Activated CD8-positive, alpha-beta memory T cell treated with anti-CD3 and anti-CD28 coated beads, Interleukin-2, amount 50 U/mL, for 24 hours (primary cell): Measurements from ENCODE around the gene MXD3.
"Not testable (repeated sequence)": the region's sequence is repeated elsewhere in the genome, so short reads cannot be mapped to it uniquely, and the experiment has no call there.

Source experiments
- DNase-seq: peaks from one replicate; pipeline ENCODE4 v3.0.0-alpha.2; 2020; ENCODE audit errors: extremely low read depth

The MXD3 gene

GRCh38 chr5:177311723-177312648 lies at the start of gene MXD3:
MXD3 (minus strand) TSS chr5:177311898; CDS start chr5:177311830, 68 bp downstream.
- peak; percentile 93 for DNase-seq

GRCh38 chr5:177360740-177361139 lies 49.0 kb upstream of the MXD3 start:
- not testable (repeated sequence) for DNase-seq

- DNase-seq = no peak
Observed at GRCh38 chr5:177359860-177360259, 48.2 kb upstream of the MXD3 start.

GRCh38 chr5:177359451-177359851 lies 47.8 kb upstream of the MXD3 start:
- no peak for DNase-seq

GRCh38 chr5:177358370-177358819 lies 46.7 kb upstream of the MXD3 start:
- no peak for DNase-seq

- DNase-seq = no peak
Observed at GRCh38 chr5:177357459-177358351, 46.0 kb upstream of the MXD3 start, which contains the start of gene RGS14. RGS14 (plus strand) TSS chr5:177357924; CDS start chr5:177358025, 101 bp downstream.

- no peak for DNase-seq
Observed at GRCh38 chr5:177357146-177357458, 45.4 kb upstream of the MXD3 start.

- DNase-seq = no peak
Observed at GRCh38 chr5:177356746-177357145, 45.0 kb upstream of the MXD3 start.

GRCh38 chr5:177355868-177356168 lies 44.1 kb upstream of the MXD3 start:
- DNase-seq = no peak

- DNase-seq = no peak
Observed at GRCh38 chr5:177355162-177355867, 43.6 kb upstream of the MXD3 start.

- DNase-seq = no peak
Observed at GRCh38 chr5:177354711-177355110, 43.0 kb upstream of the MXD3 start.

GRCh38 chr5:177354256-177354655 lies 42.6 kb upstream of the MXD3 start:
- no peak for DNase-seq

- no peak for DNase-seq
Observed at GRCh38 chr5:177353093-177353492, 41.4 kb upstream of the MXD3 start.

- DNase-seq = peak; percentile 86
Observed at GRCh38 chr5:177351392-177352329, 40.0 kb upstream of the MXD3 start, which contains the start of gene LMAN2. LMAN2 (minus strand) TSS chr5:177351668; CDS start chr5:177351647, 21 bp downstream.

- no peak for DNase-seq
Observed at GRCh38 chr5:177350776-177351391, 39.2 kb upstream of the MXD3 start.

GRCh38 chr5:177349762-177350161 lies 38.1 kb upstream of the MXD3 start:
- DNase-seq = no peak

GRCh38 chr5:177349362-177349647 lies 37.6 kb upstream of the MXD3 start:
- no peak for DNase-seq

- DNase-seq = no peak
Observed at GRCh38 chr5:177347699-177348098, 36.0 kb upstream of the MXD3 start.

- DNase-seq = no peak
Observed at GRCh38 chr5:177346820-177347219, 35.1 kb upstream of the MXD3 start.

GRCh38 chr5:177344891-177345290 lies 33.2 kb upstream of the MXD3 start:
- DNase-seq = no peak

GRCh38 chr5:177343777-177344176 lies 32.1 kb upstream of the MXD3 start:
- no peak for DNase-seq
